ENCODE results near the gene STK4.

DNA sequence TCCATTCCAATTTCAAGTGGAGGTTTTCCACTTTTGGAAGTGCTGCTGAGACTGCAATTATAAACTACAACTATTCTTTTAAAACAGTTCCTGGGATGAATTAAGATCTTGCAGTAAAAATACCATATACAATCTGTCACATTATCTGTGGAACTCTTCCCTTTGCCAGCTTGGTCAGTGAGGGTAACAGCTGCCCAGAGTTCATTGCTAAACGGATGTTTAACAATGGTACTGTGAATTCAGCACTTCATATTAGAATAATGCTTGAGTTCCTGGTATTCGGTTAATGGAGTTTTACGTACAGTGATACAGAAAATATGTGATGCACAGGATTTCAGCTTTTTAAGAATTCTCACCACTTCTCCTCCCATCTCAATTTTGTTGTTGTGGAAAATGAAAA lies 83.1 kb downstream of the STK4 start:
- TF ChIP-seq POLR2A (IDR thresholded peaks at IDR 0.05; ENCODE audit: extremely low read depth, insufficient read length) (no peak), MYC (IDR thresholded peaks at IDR 0.05; ENCODE audit: low read depth, low read length) (no peak)
- TF ChIP-seq, protein P1, sequence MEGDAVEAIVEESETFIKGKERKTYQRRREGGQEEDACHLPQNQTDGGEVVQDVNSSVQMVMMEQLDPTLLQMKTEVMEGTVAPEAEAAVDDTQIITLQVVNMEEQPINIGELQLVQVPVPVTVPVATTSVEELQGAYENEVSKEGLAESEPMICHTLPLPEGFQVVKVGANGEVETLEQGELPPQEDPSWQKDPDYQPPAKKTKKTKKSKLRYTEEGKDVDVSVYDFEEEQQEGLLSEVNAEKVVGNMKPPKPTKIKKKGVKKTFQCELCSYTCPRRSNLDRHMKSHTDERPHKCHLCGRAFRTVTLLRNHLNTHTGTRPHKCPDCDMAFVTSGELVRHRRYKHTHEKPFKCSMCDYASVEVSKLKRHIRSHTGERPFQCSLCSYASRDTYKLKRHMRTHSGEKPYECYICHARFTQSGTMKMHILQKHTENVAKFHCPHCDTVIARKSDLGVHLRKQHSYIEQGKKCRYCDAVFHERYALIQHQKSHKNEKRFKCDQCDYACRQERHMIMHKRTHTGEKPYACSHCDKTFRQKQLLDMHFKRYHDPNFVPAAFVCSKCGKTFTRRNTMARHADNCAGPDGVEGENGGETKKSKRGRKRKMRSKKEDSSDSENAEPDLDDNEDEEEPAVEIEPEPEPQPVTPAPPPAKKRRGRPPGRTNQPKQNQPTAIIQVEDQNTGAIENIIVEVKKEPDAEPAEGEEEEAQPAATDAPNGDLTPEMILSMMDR (IDR thresholded peaks at IDR 0.05; ENCODE audit: low read depth, low read length) = no peak

All from NB4 (cell line).